Fibroblast of lung (primary cell): ENCODE measurements around the gene ARTN. TPM values are rescaled to one million over a fixed set of nuclear protein-coding genes. Genes with fewer than 3 reads are reported as not detected.
A peak's percentile ranks its signal among the peaks of the same experiment; 100 is the strongest.

Experiments used
- DNase-seq, 2 donors: peaks; one replicate each; pipeline versions ENCODE4 v3.0.0 to v3.0.0-alpha.2; 2010; ENCODE audit warnings: low read depth in 2 of 2
- H2AFZ ChIP-seq: 2 replicates; pipeline ENCODE4 v1.5.1; 2012; ENCODE audit warnings: low read length, control low read depth, inconsistent platforms
- H3K27ac ChIP-seq: 2 replicates; pipeline ENCODE4 v1.5.1; 2011; ENCODE audit warnings: low read length, control low read depth; ENCODE audit not compliant: insufficient read depth
- H3K27me3 ChIP-seq: 2 replicates; pipeline ENCODE4 v1.5.1; 2011; ENCODE audit warnings: mild to moderate bottlenecking, low read length; ENCODE audit not compliant: control insufficient read depth, insufficient read depth
- H3K36me3 ChIP-seq: 2 replicates; pipeline ENCODE4 v1.5.1; 2011; ENCODE audit warnings: low read length; ENCODE audit not compliant: control insufficient read depth, insufficient read depth
- H3K4me1 ChIP-seq: 2 replicates; pipeline ENCODE4 v1.5.1; 2011; ENCODE audit warnings: low read length; ENCODE audit not compliant: control insufficient read depth, insufficient read depth; ENCODE audit errors: extremely low read depth
- H3K4me2 ChIP-seq: 2 replicates; pipeline ENCODE4 v1.5.1; 2011; ENCODE audit warnings: low read length, control low read depth; ENCODE audit not compliant: insufficient read depth; ENCODE audit errors: extremely low read depth
- H3K4me3 ChIP-seq, 4 experiments: fragments of 200-600 bp in 1 of 4; sonication (generic) in 1 of 4; replicated peaks in 1 of 4; 2 replicates each; pipeline ENCODE4 v1.5.1; 2011 to 2016; ENCODE audit warnings: low read length in 4 of 4, low read depth in 3 of 4, mild to moderate bottlenecking in 3 of 4, control low read depth in 2 of 4, inconsistent platforms in 1 of 4, mixed read lengths in 1 of 4; ENCODE audit not compliant: insufficient read depth in 1 of 4; ENCODE audit errors: control extremely low read depth in 1 of 4
- H3K79me2 ChIP-seq: 2 replicates; pipeline ENCODE4 v1.5.1; 2012; ENCODE audit warnings: mild to moderate bottlenecking, low read length, inconsistent platforms; ENCODE audit not compliant: control insufficient read depth, insufficient read depth
- H3K9ac ChIP-seq: 2 replicates; pipeline ENCODE4 v1.5.1; 2011; ENCODE audit warnings: mild to moderate bottlenecking, low read length, control low read depth; ENCODE audit not compliant: insufficient read depth
- H3K9me3 ChIP-seq: 2 replicates; pipeline ENCODE4 v1.5.1; 2012; ENCODE audit warnings: low read depth, low read length; ENCODE audit not compliant: control insufficient read depth, insufficient read depth
- H4K20me1 ChIP-seq: 2 replicates; pipeline ENCODE4 v1.5.1; 2011; ENCODE audit warnings: low read length; ENCODE audit not compliant: control insufficient read depth, insufficient read depth; ENCODE audit errors: extremely low read depth
- CTCF ChIP-seq, 2 donors: IDR thresholded peaks in 1 of 2; conservative IDR thresholded peaks in 1 of 2; 1 replicate in 1 of 2; 2 replicates in 1 of 2; pipeline ENCODE4 v1.5.1; 2011 to 2012; ENCODE audit warnings: low read length in 2 of 2, control low read depth in 1 of 2, inconsistent platforms in 1 of 2, low read depth in 1 of 2, mild to moderate bottlenecking in 1 of 2
- EZH2 ChIP-seq: IDR thresholded peaks from 2 replicates; pipeline ENCODE4 v1.5.1; 2012; ENCODE audit warnings: low read length, control low read depth, mild to moderate bottlenecking; ENCODE audit errors: missing control alignments
- polyA plus RNA-seq, 2 donors: library from polyadenylated mRNA; depleted of rRNA in 1 of 2; stranded (reverse) in 1 of 2; unstranded in 1 of 2; fragments of >200 nt; gene quantifications; 2 replicates each; pipeline ENCODE4 v1.2.1, GENCODE V29; 2011 to 2012; ENCODE audit warnings: missing spikeins in 1 of 2
- total RNA-seq: library from RNA; depleted of rRNA; stranded (reverse); fragments of >200 nt; gene quantifications from 2 replicates; pipeline ENCODE4 v1.2.1, GENCODE V29; 2014

ARTN gene
- total and polyA plus RNA-seq, 2 donors (not counting 1 experiment from before 2014, with no cell fraction given) = 0.06 to 0.50 TPM

- H4K20me1 ChIP-seq = no peaks in the 10 kb centered on the region
- peaks cover 6% of the 10 kb centered on the region for H3K4me1 ChIP-seq
- DNase-seq = peak; percentile 97
- TF ChIP-seq CTCF (conservative IDR thresholded peaks at IDR 0.05 in 1 of 2, IDR thresholded peaks at IDR 0.05 in 1 of 2; ENCODE audit: low read depth in 1 of 2, low read length in 2 of 2) (peak in 1 of 2 donors; percentile 6), EZH2 (no peak)
- H3K4me3 ChIP-seq = peak within 1 kb of the TSS; percentile 77 to 97 (median 92)
- H3K4me2 ChIP-seq = peak within 1 kb of the TSS; percentile 60
- H3K9me3 ChIP-seq = no peaks in the 10 kb centered on the region
- H3K27ac ChIP-seq = peak within 1 kb of the TSS; percentile 46
- H3K36me3 ChIP-seq = peaks cover 6% of the 10 kb centered on the region
- no peaks in the 10 kb centered on the region for H3K27me3 ChIP-seq
- peaks cover 5% of the 10 kb centered on the region for H3K79me2 ChIP-seq
- peak within 1 kb of the TSS; percentile 87 for H2AFZ ChIP-seq
- peak within 1 kb of the TSS; percentile 60 for H3K9ac ChIP-seq
These were observed 36.3 kb downstream of the ARTN start, which contains the start of gene DPH2 for GRCh38 chr1:43969746-43970466. Gene DPH2, plus strand, starts transcription at chr1:43970010. Its CDS starts 166 bp downstream, at chr1:43970176.

GRCh38 chr1:43970502-43970901 lies 36.9 kb downstream of the ARTN start:
- H3K36me3 ChIP-seq = peaks cover 6% of the 10 kb centered on the region
- H3K27ac ChIP-seq = peak overlapping the region; percentile 46
- no peaks in the 10 kb centered on the region for H3K9me3 ChIP-seq
- H3K4me3 ChIP-seq = peak overlapping the region; percentile 77 to 97 (median 92)
- H3K4me2 ChIP-seq = peak overlapping the region; percentile 57
- H3K27me3 ChIP-seq = no peaks in the 10 kb centered on the region
- TF ChIP-seq EZH2 (no peak), CTCF (conservative IDR thresholded peaks at IDR 0.05 in 1 of 2, IDR thresholded peaks at IDR 0.05 in 1 of 2; ENCODE audit: low read depth in 1 of 2, low read length in 2 of 2) (no peak)
- peaks cover 6% of the 10 kb centered on the region for H3K4me1 ChIP-seq
- peaks cover 11% of the 10 kb centered on the region for H3K79me2 ChIP-seq
- no peak for DNase-seq
- peak overlapping the region; percentile 60 for H3K9ac ChIP-seq
- H4K20me1 ChIP-seq = no peaks in the 10 kb centered on the region
- no peak overlapping the region for H2AFZ ChIP-seq

- Histone ChIP-seq H3K27me3 (no peaks in the 10 kb centered on the region), H3K36me3 (peaks cover 6% of the 10 kb centered on the region), H3K4me1 (peaks cover 6% of the 10 kb centered on the region), H3K27ac (no peak overlapping the region), H3K79me2 (peaks cover 15% of the 10 kb centered on the region), H3K4me2 (peak overlapping the region; percentile 57), H4K20me1 (no peaks in the 10 kb centered on the region), H2AFZ (no peak overlapping the region), H3K4me3 (peak overlapping the region; percentile 77 to 97 (median 92)), H3K9ac (no peak overlapping the region), H3K9me3 (no peaks in the 10 kb centered on the region)
- no peak for DNase-seq
- TF ChIP-seq EZH2 (no peak), CTCF (conservative IDR thresholded peaks at IDR 0.05 in 1 of 2, IDR thresholded peaks at IDR 0.05 in 1 of 2; ENCODE audit: low read depth in 1 of 2, low read length in 2 of 2) (no peak)
These were observed 37.3 kb downstream of the ARTN start for GRCh38 chr1:43970911-43971310.
